ENCODE results near the gene VASN.

DNA sequence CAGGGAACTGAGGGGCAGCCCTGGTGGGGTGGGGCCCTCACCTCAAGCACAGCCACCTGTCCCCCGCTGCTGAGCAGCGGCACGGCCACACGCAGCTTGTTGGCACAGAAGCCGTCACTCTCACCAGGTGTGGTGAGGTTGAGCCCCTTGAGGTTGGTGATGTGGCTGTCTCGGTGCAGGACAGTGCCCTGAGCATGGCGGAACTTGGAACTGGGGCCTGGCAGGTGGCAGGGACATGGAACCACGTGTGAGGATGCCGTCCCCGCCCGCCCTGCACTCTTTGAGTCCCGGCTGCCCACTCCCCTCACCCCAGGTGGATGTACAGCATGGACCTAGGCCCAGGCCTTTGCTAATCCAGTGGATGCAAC is 9.7 kb upstream of the VASN start:
- TF ChIP-seq, protein P1, sequence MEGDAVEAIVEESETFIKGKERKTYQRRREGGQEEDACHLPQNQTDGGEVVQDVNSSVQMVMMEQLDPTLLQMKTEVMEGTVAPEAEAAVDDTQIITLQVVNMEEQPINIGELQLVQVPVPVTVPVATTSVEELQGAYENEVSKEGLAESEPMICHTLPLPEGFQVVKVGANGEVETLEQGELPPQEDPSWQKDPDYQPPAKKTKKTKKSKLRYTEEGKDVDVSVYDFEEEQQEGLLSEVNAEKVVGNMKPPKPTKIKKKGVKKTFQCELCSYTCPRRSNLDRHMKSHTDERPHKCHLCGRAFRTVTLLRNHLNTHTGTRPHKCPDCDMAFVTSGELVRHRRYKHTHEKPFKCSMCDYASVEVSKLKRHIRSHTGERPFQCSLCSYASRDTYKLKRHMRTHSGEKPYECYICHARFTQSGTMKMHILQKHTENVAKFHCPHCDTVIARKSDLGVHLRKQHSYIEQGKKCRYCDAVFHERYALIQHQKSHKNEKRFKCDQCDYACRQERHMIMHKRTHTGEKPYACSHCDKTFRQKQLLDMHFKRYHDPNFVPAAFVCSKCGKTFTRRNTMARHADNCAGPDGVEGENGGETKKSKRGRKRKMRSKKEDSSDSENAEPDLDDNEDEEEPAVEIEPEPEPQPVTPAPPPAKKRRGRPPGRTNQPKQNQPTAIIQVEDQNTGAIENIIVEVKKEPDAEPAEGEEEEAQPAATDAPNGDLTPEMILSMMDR (IDR thresholded peaks at IDR 0.05; ENCODE audit: low read depth, low read length, poor library complexity, severe bottlenecking) = no peak
- TF ChIP-seq EZH2phosphoT487 (IDR thresholded peaks at IDR 0.05; ENCODE audit: borderline replicate concordance, low read length) = no peak

Data from DOHH2 (cell line).